ENCODE data around the gene DLG2.

GRCh38 chr11:83454674-83455073, 2172.5 kb downstream of the DLG2 start:
- TF ChIP-seq, protein P1, sequence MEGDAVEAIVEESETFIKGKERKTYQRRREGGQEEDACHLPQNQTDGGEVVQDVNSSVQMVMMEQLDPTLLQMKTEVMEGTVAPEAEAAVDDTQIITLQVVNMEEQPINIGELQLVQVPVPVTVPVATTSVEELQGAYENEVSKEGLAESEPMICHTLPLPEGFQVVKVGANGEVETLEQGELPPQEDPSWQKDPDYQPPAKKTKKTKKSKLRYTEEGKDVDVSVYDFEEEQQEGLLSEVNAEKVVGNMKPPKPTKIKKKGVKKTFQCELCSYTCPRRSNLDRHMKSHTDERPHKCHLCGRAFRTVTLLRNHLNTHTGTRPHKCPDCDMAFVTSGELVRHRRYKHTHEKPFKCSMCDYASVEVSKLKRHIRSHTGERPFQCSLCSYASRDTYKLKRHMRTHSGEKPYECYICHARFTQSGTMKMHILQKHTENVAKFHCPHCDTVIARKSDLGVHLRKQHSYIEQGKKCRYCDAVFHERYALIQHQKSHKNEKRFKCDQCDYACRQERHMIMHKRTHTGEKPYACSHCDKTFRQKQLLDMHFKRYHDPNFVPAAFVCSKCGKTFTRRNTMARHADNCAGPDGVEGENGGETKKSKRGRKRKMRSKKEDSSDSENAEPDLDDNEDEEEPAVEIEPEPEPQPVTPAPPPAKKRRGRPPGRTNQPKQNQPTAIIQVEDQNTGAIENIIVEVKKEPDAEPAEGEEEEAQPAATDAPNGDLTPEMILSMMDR (conservative IDR thresholded peaks at IDR 0.05; ENCODE audit: low read length) = no peak
- TF ChIP-seq EZH2phosphoT487 (IDR thresholded peaks at IDR 0.05; ENCODE audit: borderline replicate concordance, low read depth, low read length) = no peak
